WTC11 (cell line): ENCODE results near the gene MYOM3. TPM values are rescaled to one million over a fixed set of nuclear protein-coding genes. Genes with fewer than 3 reads are reported as not detected.

Experiments used
- ATAC-seq: fragments of 200-7000 bp; cut with Tn5 transposase; 2 replicates; pipeline ENCODE4 v1.10.0; 2021; ENCODE audit warnings: mild to moderate bottlenecking, moderate library complexity
- CTCF ChIA-PET: fragments of 300-600 bp; sonication (Branson Sonifier 250); formaldehyde crosslinking; loops from one replicate; lab custom pipeline; 2021; ENCODE audit warnings: antibody characterized with exemption; lab: Charles Lee
- POLR2A ChIA-PET: fragments of 350-600 bp; sonication (Branson Sonifier 250); formaldehyde crosslinking; loops from one replicate; lab custom pipeline; 2021; ENCODE audit warnings: antibody characterized with exemption; lab: Charles Lee
- DNase-seq: peaks from one replicate; pipeline ENCODE4 v3.0.0; 2021; ENCODE audit warnings: low spot score
- H3K27ac Mint-ChIP-seq: 2 replicates; pipeline ENCODE4 v1.8.0; 2021; ENCODE audit warnings: mixed read lengths
- H3K27me3 Mint-ChIP-seq: 2 replicates; pipeline ENCODE4 v1.8.0; 2021; ENCODE audit warnings: low read depth, mild to moderate bottlenecking, moderate library complexity, mixed read lengths
- H3K36me3 Mint-ChIP-seq: 2 replicates; pipeline ENCODE4 v1.8.0; 2021; ENCODE audit warnings: mixed read lengths
- H3K4me1 Mint-ChIP-seq: 2 replicates; pipeline ENCODE4 v1.8.0; 2022; ENCODE audit warnings: mixed read lengths
- H3K4me3 Mint-ChIP-seq: 2 replicates; pipeline ENCODE4 v1.8.0; 2021; ENCODE audit warnings: mild to moderate bottlenecking, moderate library complexity, mixed read lengths
- H3K9me3 Mint-ChIP-seq: 2 replicates; pipeline ENCODE4 v1.8.0; 2021; ENCODE audit warnings: mixed read lengths
- ATF2 ChIP-seq: sonication (generic); formaldehyde crosslinking; IDR thresholded peaks from 2 replicates; pipeline ENCODE4 v1.8.1; 2022; ENCODE audit warnings: low read depth, missing genetic modification reagents, borderline replicate concordance
- ATF6 ChIP-seq: sonication (generic); formaldehyde crosslinking; IDR thresholded peaks from 2 replicates; pipeline ENCODE4 v1.8.1; 2023; ENCODE audit warnings: mild to moderate bottlenecking, missing genetic modification reagents
- CDX4 ChIP-seq: fragments of 250-450 bp; sonication (Bioruptor Pico); IDR thresholded peaks from 2 replicates; pipeline ENCODE4 v1.9.0; 2021; ENCODE audit warnings: moderate library complexity, mild to moderate bottlenecking, inconsistent platforms, borderline replicate concordance
- CREM ChIP-seq: sonication (generic); formaldehyde crosslinking; IDR thresholded peaks from 2 replicates; pipeline ENCODE4 v1.8.1; 2022; ENCODE audit warnings: mild to moderate bottlenecking, missing genetic modification reagents, moderate library complexity
- E2F1 ChIP-seq: sonication (generic); formaldehyde crosslinking; IDR thresholded peaks from 2 replicates; pipeline ENCODE4 v1.8.0; 2022; ENCODE audit warnings: mild to moderate bottlenecking, missing genetic modification reagents
- FOXK1 ChIP-seq: sonication (generic); formaldehyde crosslinking; IDR thresholded peaks from 2 replicates; pipeline ENCODE4 v1.8.0; 2022; ENCODE audit warnings: mild to moderate bottlenecking, moderate library complexity, missing genetic modification reagents
- FOXP4 ChIP-seq: sonication (generic); formaldehyde crosslinking; IDR thresholded peaks from 2 replicates; pipeline ENCODE4 v1.8.0; 2022; ENCODE audit warnings: mild to moderate bottlenecking, missing genetic modification reagents
- JAZF1 ChIP-seq: fragments of 250-450 bp; sonication (Bioruptor Pico); IDR thresholded peaks from 2 replicates; pipeline ENCODE4 v1.9.0; 2021; ENCODE audit warnings: moderate library complexity, mild to moderate bottlenecking, inconsistent platforms
- JUN ChIP-seq: sonication (generic); formaldehyde crosslinking; IDR thresholded peaks from 2 replicates; pipeline ENCODE4 v1.8.0; 2023; ENCODE audit warnings: mild to moderate bottlenecking, missing genetic modification reagents
- MAX ChIP-seq: sonication (generic); formaldehyde crosslinking; IDR thresholded peaks from 2 replicates; pipeline ENCODE4 v1.8.0; 2022; ENCODE audit warnings: mild to moderate bottlenecking, missing genetic modification reagents
- MLX ChIP-seq: sonication (generic); formaldehyde crosslinking; IDR thresholded peaks from 2 replicates; pipeline ENCODE4 v1.8.1; 2023; ENCODE audit warnings: mild to moderate bottlenecking, missing genetic modification reagents, moderate library complexity
- MYBL2 ChIP-seq: sonication (generic); formaldehyde crosslinking; IDR thresholded peaks from 2 replicates; pipeline ENCODE4 v1.8.1; 2023; ENCODE audit warnings: mild to moderate bottlenecking, moderate library complexity, missing genetic modification reagents
- SMAD3 ChIP-seq: sonication (generic); formaldehyde crosslinking; IDR thresholded peaks from 2 replicates; pipeline ENCODE4 v1.8.0; 2022; ENCODE audit warnings: missing genetic modification reagents, mild to moderate bottlenecking, borderline replicate concordance
- STAT6 ChIP-seq: sonication (generic); formaldehyde crosslinking; conservative IDR thresholded peaks from 2 replicates; pipeline ENCODE4 v1.8.1; 2023; ENCODE audit warnings: mild to moderate bottlenecking, low read depth, missing genetic modification reagents, moderate library complexity
- ZNF232 ChIP-seq: sonication (generic); formaldehyde crosslinking; IDR thresholded peaks from 2 replicates; pipeline ENCODE4 v1.8.0; 2022; ENCODE audit warnings: mild to moderate bottlenecking, missing genetic modification reagents
- ZNF263 ChIP-seq: sonication (generic); formaldehyde crosslinking; IDR thresholded peaks from 2 replicates; pipeline ENCODE4 v1.8.1; 2022; ENCODE audit warnings: low read depth, mild to moderate bottlenecking, moderate library complexity, missing genetic modification reagents
- ZNF416 ChIP-seq: fragments of 250-450 bp; sonication (Bioruptor Pico); IDR thresholded peaks from 2 replicates; pipeline ENCODE4 v1.9.0; 2021; ENCODE audit warnings: mild to moderate bottlenecking, inconsistent platforms
- ZSCAN18 ChIP-seq: fragments of 250-450 bp; sonication (Bioruptor Pico); IDR thresholded peaks from 2 replicates; pipeline ENCODE4 v2.1.2; 2022; ENCODE audit warnings: mild to moderate bottlenecking, moderate library complexity
- total RNA-seq: library from RNA; stranded (reverse); gene quantifications from 3 replicates; pipeline ENCODE4 v1.2.3, GENCODE V29; 2021

MYOM3 gene
- total RNA-seq, 1 experiment from 2014 or later, result 0.13 TPM

- ChIA-PET POLR2A (interaction anchor here (0.5 kb wide), 1 partner anchor 9 kb away, joined by 3 read pairs; no protein-coding TSS in a partner anchor), CTCF (interaction anchor here (1.0 to 3.5 kb wide), 2 partner anchors 9 to 34 kb away, joined by 3 to 23 read pairs; no protein-coding TSS in a partner anchor)
- no peak for TF ChIP-seq JAZF1
- TF ChIP-seq MYBL2 (CRISPR knock-in tag), result no peak
- no peak for TF ChIP-seq JUN (CRISPR knock-in tag)
- no peak for TF ChIP-seq FOXK1 (CRISPR knock-in tag)
- no peak for TF ChIP-seq ZNF232 (CRISPR knock-in tag)
- TF ChIP-seq ZNF263, result no peak
- TF ChIP-seq ATF6 (CRISPR knock-in tag), result no peak
- TF ChIP-seq ZNF416 (CRISPR knock-in tag), result no peak
- no peak for TF ChIP-seq E2F1
- TF ChIP-seq CDX4 (CRISPR knock-in tag), result no peak
- TF ChIP-seq CREM, result no peak
- ATAC-seq (no peak), DNase-seq (no peak)
- H3K4me1 Mint-ChIP-seq, result no peaks in the 10 kb centered on the region
- no peaks in the 10 kb centered on the region for H3K27me3 Mint-ChIP-seq
- no peaks in the 10 kb centered on the region for H3K36me3 Mint-ChIP-seq
- no peak overlapping the region for H3K27ac Mint-ChIP-seq
- H3K9me3 Mint-ChIP-seq, result peaks cover 6% of the 10 kb centered on the region
- H3K4me3 Mint-ChIP-seq, result no peak overlapping the region
Measured at GRCh38 chr1:24141311-24141997, 29.5 kb upstream of the MYOM3 start.

GRCh38 chr1:24140741-24141181 lies 28.8 kb upstream of the MYOM3 start:
- no peak overlapping the region for H3K27ac Mint-ChIP-seq
- POLR2A ChIA-PET, result no interaction called here
- no peak for TF ChIP-seq MAX (CRISPR knock-in tag)
- no peak for TF ChIP-seq ZSCAN18 (CRISPR knock-in tag)
- no peak for TF ChIP-seq SMAD3 (CRISPR knock-in tag)
- no peak for TF ChIP-seq CDX4 (CRISPR knock-in tag)
- no peak for TF ChIP-seq JUN (CRISPR knock-in tag)
- no peak for TF ChIP-seq FOXP4
- no peak for TF ChIP-seq ATF2 (CRISPR knock-in tag)
- TF ChIP-seq MLX (CRISPR knock-in tag), result no peak
- TF ChIP-seq STAT6 (CRISPR knock-in tag), result no peak
- CTCF ChIA-PET, result interaction anchor here (3.5 kb wide), 1 partner anchor 10 kb away, joined by 23 read pairs; no protein-coding TSS in a partner anchor
- H3K4me1 Mint-ChIP-seq, result no peaks in the 10 kb centered on the region
- DNase-seq, result no peak
- no peak for ATAC-seq
- peaks cover 6% of the 10 kb centered on the region for H3K9me3 Mint-ChIP-seq
- no peaks in the 10 kb centered on the region for H3K27me3 Mint-ChIP-seq
- H3K36me3 Mint-ChIP-seq, result no peaks in the 10 kb centered on the region
- no peak overlapping the region for H3K4me3 Mint-ChIP-seq
